ENCODE measurements around the gene AKAP12.

AKAP12 gene

GRCh38 chr6:151289399-151290007, 49.7 kb downstream of the AKAP12 start:
- Histone ChIP-seq H3K36me3 (ENCODE audit: control insufficient read depth in 5 of 5, insufficient read depth in 5 of 5, low read length in 5 of 5) (no peaks in the 10 kb centered on the region), H3K4me3 (ENCODE audit: low read depth in 1 of 5, low read length in 5 of 5) (no peak overlapping the region), H3K9ac (ENCODE audit: low read length in 5 of 5) (no peak overlapping the region), H3K27ac (ENCODE audit: low read depth, low read length) (no peak overlapping the region), H3K9me3 (ENCODE audit: control insufficient read depth in 5 of 5, low read length in 5 of 5) (no peaks in the 10 kb centered on the region), H3K27me3 (ENCODE audit: control insufficient read depth in 5 of 5, insufficient read depth in 4 of 5, low read length in 5 of 5) (no peaks in the 10 kb centered on the region), H3K4me1 (ENCODE audit: control insufficient read depth in 5 of 5, insufficient read depth in 5 of 5, low read length in 5 of 5) (peaks cover 11 to 66% (median 47%) of the 10 kb centered on the region in 5 donors)

DNA sequence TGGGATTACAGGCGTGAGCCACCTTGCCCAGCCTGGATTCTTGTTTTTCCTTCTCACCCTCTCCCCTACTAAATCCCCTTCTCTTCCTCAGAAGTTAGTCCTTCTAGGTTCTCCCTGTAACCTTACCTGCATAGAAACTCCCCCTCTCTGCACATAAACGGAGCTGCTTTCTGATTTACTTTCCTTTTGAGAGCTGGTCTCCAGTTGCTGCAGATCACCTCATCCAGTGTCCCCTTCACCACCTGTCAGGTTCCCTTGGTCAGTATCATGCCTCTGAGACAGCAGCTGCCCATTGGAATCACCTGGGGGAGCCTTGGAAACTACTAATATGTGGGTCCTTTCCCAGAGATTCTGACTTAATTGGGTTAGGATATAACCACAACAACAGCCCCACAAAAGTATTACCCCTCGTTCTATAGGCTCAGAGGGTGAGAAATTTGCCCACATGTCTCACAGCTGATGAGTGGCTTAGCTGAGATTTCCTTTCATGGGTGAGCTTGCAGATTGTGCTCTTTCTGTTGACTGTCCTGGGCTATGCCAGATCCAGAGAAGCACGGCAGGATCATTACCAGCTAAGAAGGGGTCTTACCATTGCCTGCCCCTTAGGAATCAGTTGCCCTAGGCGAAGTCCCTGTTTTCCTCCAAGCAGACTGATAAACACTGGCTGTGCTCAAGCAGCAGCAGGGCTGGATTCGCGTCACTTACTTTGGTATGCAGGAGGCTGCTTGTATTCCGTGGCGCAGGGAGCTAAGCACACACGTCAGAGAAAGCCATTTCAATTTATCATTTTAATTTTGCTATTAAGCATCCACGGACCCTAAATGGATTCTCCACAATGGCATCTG, 51.3 kb downstream of the AKAP12 start:
- H3K4me1 ChIP-seq (ENCODE audit: control insufficient read depth in 5 of 5, insufficient read depth in 5 of 5, low read length in 5 of 5): peaks cover 8 to 52% (median 35%) of the 10 kb centered on the region in 5 donors
- peak overlapping the region; percentile 61 for H3K27ac ChIP-seq (ENCODE audit: low read depth, low read length)
- no peaks in the 10 kb centered on the region for H3K36me3 ChIP-seq (ENCODE audit: control insufficient read depth in 5 of 5, insufficient read depth in 5 of 5, low read length in 5 of 5)
- no peaks in the 10 kb centered on the region for H3K9me3 ChIP-seq (ENCODE audit: control insufficient read depth in 5 of 5, low read length in 5 of 5)
- H3K4me3 ChIP-seq (ENCODE audit: low read depth in 1 of 5, low read length in 5 of 5): peak overlapping the region in 2 of 5 donors; percentile 12 to 44
- H3K9ac ChIP-seq (ENCODE audit: low read length in 5 of 5): peak overlapping the region in 2 of 5 donors; percentile 14 to 40
- H3K27me3 ChIP-seq (ENCODE audit: control insufficient read depth in 5 of 5, insufficient read depth in 4 of 5, low read length in 5 of 5): no peaks in the 10 kb centered on the region

DNA sequence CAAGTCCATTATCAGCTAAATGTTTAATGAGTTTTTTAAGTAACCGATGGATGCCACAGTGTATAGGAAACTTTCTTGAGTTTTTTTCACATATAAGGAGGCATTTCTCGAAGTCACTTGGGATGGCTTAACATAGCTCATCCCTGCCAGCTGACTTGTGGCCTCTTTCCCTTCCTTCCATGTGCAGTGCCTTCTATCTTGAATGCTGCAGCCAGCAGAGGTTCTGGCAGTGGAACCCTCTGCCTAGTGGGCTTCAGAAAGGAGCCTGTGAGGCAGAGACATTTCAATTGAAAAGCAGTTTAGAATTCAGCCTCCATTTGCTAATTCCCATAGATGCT, 51.9 kb downstream of the AKAP12 start:
- Histone ChIP-seq H3K9me3 (ENCODE audit: control insufficient read depth in 5 of 5, low read length in 5 of 5) (no peaks in the 10 kb centered on the region), H3K4me3 (ENCODE audit: low read depth in 1 of 5, low read length in 5 of 5) (peak overlapping the region in 3 of 5 donors; percentile 12 to 44 (median 18)), H3K27me3 (ENCODE audit: control insufficient read depth in 5 of 5, insufficient read depth in 4 of 5, low read length in 5 of 5) (no peaks in the 10 kb centered on the region), H3K36me3 (ENCODE audit: control insufficient read depth in 5 of 5, insufficient read depth in 5 of 5, low read length in 5 of 5) (no peaks in the 10 kb centered on the region), H3K9ac (ENCODE audit: low read length in 5 of 5) (peak overlapping the region in 2 of 5 donors; percentile 14 to 40), H3K27ac (ENCODE audit: low read depth, low read length) (peak overlapping the region; percentile 61), H3K4me1 (ENCODE audit: control insufficient read depth in 5 of 5, insufficient read depth in 5 of 5, low read length in 5 of 5) (peaks cover 8 to 47% (median 29%) of the 10 kb centered on the region in 5 donors)

GRCh38 chr6:151292974-151293687, 53.4 kb downstream of the AKAP12 start:
- peak overlapping the region; percentile 61 for H3K27ac ChIP-seq (ENCODE audit: low read depth, low read length)
- no peaks in the 10 kb centered on the region for H3K36me3 ChIP-seq (ENCODE audit: control insufficient read depth in 5 of 5, insufficient read depth in 5 of 5, low read length in 5 of 5)
- no peak overlapping the region for H3K4me3 ChIP-seq (ENCODE audit: low read depth in 1 of 5, low read length in 5 of 5)
- H3K27me3 ChIP-seq (ENCODE audit: control insufficient read depth in 5 of 5, insufficient read depth in 4 of 5, low read length in 5 of 5): no peaks in the 10 kb centered on the region
- H3K9ac ChIP-seq (ENCODE audit: low read length in 5 of 5): no peak overlapping the region
- peaks cover 8 to 47% (median 29%) of the 10 kb centered on the region in 5 donors for H3K4me1 ChIP-seq (ENCODE audit: control insufficient read depth in 5 of 5, insufficient read depth in 5 of 5, low read length in 5 of 5)
- H3K9me3 ChIP-seq (ENCODE audit: control insufficient read depth in 5 of 5, low read length in 5 of 5): no peaks in the 10 kb centered on the region

DNA sequence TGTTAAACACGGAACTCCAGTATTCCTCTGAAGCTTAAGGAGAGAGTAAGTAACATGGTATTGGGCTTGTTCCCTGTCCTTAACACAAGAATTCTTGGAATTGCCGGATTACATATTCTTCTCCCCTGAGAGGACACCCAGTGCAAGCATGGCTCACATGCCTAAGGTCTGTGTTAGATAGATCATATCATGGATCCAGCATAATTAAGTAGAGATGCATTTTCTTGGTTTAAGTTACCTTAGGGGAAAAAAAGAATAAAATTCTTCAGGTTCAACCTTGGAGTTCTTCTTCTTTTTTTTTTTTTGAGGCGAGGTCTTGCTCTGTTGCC, 53.9 kb downstream of the AKAP12 start:
- H3K4me3 ChIP-seq (ENCODE audit: low read depth in 1 of 5, low read length in 5 of 5): no peak overlapping the region
- peaks cover 8 to 47% (median 29%) of the 10 kb centered on the region in 5 donors for H3K4me1 ChIP-seq (ENCODE audit: control insufficient read depth in 5 of 5, insufficient read depth in 5 of 5, low read length in 5 of 5)
- H3K27ac ChIP-seq (ENCODE audit: low read depth, low read length): peak overlapping the region; percentile 15
- H3K9ac ChIP-seq (ENCODE audit: low read length in 5 of 5): no peak overlapping the region
- no peaks in the 10 kb centered on the region for H3K36me3 ChIP-seq (ENCODE audit: control insufficient read depth in 5 of 5, insufficient read depth in 5 of 5, low read length in 5 of 5)
- H3K9me3 ChIP-seq (ENCODE audit: control insufficient read depth in 5 of 5, low read length in 5 of 5): no peaks in the 10 kb centered on the region
- no peaks in the 10 kb centered on the region for H3K27me3 ChIP-seq (ENCODE audit: control insufficient read depth in 5 of 5, insufficient read depth in 4 of 5, low read length in 5 of 5)

DNA sequence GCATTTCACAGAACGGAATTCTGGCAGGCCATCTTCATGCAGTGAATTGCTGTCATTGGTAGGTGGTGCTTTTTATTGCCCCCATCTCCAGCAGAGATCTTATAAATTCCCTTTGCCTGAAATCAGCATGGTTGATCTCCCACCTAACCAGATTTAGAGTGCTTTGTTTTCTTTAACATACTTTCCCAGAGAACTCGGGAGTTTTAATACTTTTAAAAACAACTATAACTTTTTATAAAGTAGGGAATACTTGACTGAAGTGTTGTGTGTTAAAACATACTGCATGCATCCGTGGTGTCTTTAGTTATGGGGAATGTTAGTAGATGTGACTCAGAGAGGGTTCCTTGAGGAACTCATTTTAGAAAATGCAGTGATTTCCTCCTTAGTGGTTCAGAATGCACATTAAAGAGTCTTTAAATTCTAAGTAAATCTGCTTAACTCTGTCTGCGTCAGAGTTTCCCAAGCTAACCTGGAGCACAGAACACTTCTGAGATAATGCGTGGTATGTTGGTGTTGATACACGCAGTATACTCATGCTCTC, 54.9 kb downstream of the AKAP12 start:
- no peaks in the 10 kb centered on the region for H3K36me3 ChIP-seq (ENCODE audit: control insufficient read depth in 5 of 5, insufficient read depth in 5 of 5, low read length in 5 of 5)
- H3K27me3 ChIP-seq (ENCODE audit: control insufficient read depth in 5 of 5, insufficient read depth in 4 of 5, low read length in 5 of 5): no peaks in the 10 kb centered on the region
- H3K9ac ChIP-seq (ENCODE audit: low read length in 5 of 5): no peak overlapping the region
- H3K27ac ChIP-seq (ENCODE audit: low read depth, low read length): peak overlapping the region; percentile 37
- H3K4me3 ChIP-seq (ENCODE audit: low read depth in 1 of 5, low read length in 5 of 5): no peak overlapping the region
- H3K9me3 ChIP-seq (ENCODE audit: control insufficient read depth in 5 of 5, low read length in 5 of 5): no peaks in the 10 kb centered on the region
- H3K4me1 ChIP-seq (ENCODE audit: control insufficient read depth in 5 of 5, insufficient read depth in 5 of 5, low read length in 5 of 5): peaks cover 8 to 46% (median 29%) of the 10 kb centered on the region in 5 donors

GRCh38 chr6:151297886-151298285, 58.1 kb downstream of the AKAP12 start:
- no peaks in the 10 kb centered on the region for H3K9me3 ChIP-seq (ENCODE audit: control insufficient read depth in 5 of 5, low read length in 5 of 5)
- no peaks in the 10 kb centered on the region for H3K27me3 ChIP-seq (ENCODE audit: control insufficient read depth in 5 of 5, insufficient read depth in 4 of 5, low read length in 5 of 5)
- no peak overlapping the region for H3K4me3 ChIP-seq (ENCODE audit: low read depth in 1 of 5, low read length in 5 of 5)
- H3K9ac ChIP-seq (ENCODE audit: low read length in 5 of 5): no peak overlapping the region
- peaks cover 0 to 19% (median 8%) of the 10 kb centered on the region in 5 donors for H3K4me1 ChIP-seq (ENCODE audit: control insufficient read depth in 5 of 5, insufficient read depth in 5 of 5, low read length in 5 of 5)
- no peak overlapping the region for H3K27ac ChIP-seq (ENCODE audit: low read depth, low read length)
- no peaks in the 10 kb centered on the region for H3K36me3 ChIP-seq (ENCODE audit: control insufficient read depth in 5 of 5, insufficient read depth in 5 of 5, low read length in 5 of 5)

GRCh38 chr6:151299011-151299410, 59.2 kb downstream of the AKAP12 start:
- H3K4me3 ChIP-seq (ENCODE audit: low read depth in 1 of 5, low read length in 5 of 5): no peak overlapping the region
- no peak overlapping the region for H3K9ac ChIP-seq (ENCODE audit: low read length in 5 of 5)
- no peaks in the 10 kb centered on the region for H3K9me3 ChIP-seq (ENCODE audit: control insufficient read depth in 5 of 5, low read length in 5 of 5)
- no peak overlapping the region for H3K27ac ChIP-seq (ENCODE audit: low read depth, low read length)
- H3K27me3 ChIP-seq (ENCODE audit: control insufficient read depth in 5 of 5, insufficient read depth in 4 of 5, low read length in 5 of 5): no peaks in the 10 kb centered on the region
- peaks cover 0 to 4% (median 0%) of the 10 kb centered on the region in 5 donors for H3K36me3 ChIP-seq (ENCODE audit: control insufficient read depth in 5 of 5, insufficient read depth in 5 of 5, low read length in 5 of 5)
- peaks cover 0 to 9% (median 7%) of the 10 kb centered on the region in 5 donors for H3K4me1 ChIP-seq (ENCODE audit: control insufficient read depth in 5 of 5, insufficient read depth in 5 of 5, low read length in 5 of 5)

- Histone ChIP-seq H3K4me1 (ENCODE audit: control insufficient read depth in 5 of 5, insufficient read depth in 5 of 5, low read length in 5 of 5) (peaks cover 0 to 7% (median 2%) of the 10 kb centered on the region in 5 donors), H3K27ac (ENCODE audit: low read depth, low read length) (no peak overlapping the region), H3K9me3 (ENCODE audit: control insufficient read depth in 5 of 5, low read length in 5 of 5) (no peaks in the 10 kb centered on the region), H3K9ac (ENCODE audit: low read length in 5 of 5) (no peak overlapping the region), H3K36me3 (ENCODE audit: control insufficient read depth in 5 of 5, insufficient read depth in 5 of 5, low read length in 5 of 5) (peaks cover 0 to 4% (median 0%) of the 10 kb centered on the region in 5 donors), H3K27me3 (ENCODE audit: control insufficient read depth in 5 of 5, insufficient read depth in 4 of 5, low read length in 5 of 5) (no peaks in the 10 kb centered on the region), H3K4me3 (ENCODE audit: low read depth in 1 of 5, low read length in 5 of 5) (no peak overlapping the region)
Observed at GRCh38 chr6:151300267-151300991, 60.7 kb downstream of the AKAP12 start.
